H4 (cell line): ENCODE data around the gene WWOX. TPM values are rescaled to one million over a fixed set of nuclear protein-coding genes. Genes with fewer than 3 reads are reported as not detected.
A peak's percentile ranks its signal among the peaks of the same experiment; 100 is the strongest.

Experiments used
- DNase-seq: peaks from one replicate; pipeline ENCODE4 v3.0.0-alpha.2; 2015; ENCODE audit warnings: low spot score
- total RNA-seq: library from RNA; depleted of rRNA; stranded (reverse); fragments of >200 nt; shearing (Covaris generic); gene quantifications from 2 replicates; pipeline ENCODE4 v1.2.3, GENCODE V29; 2014

Gene WWOX
- total RNA-seq, 1 experiment from 2014 or later, result 25.4 TPM

DNA sequence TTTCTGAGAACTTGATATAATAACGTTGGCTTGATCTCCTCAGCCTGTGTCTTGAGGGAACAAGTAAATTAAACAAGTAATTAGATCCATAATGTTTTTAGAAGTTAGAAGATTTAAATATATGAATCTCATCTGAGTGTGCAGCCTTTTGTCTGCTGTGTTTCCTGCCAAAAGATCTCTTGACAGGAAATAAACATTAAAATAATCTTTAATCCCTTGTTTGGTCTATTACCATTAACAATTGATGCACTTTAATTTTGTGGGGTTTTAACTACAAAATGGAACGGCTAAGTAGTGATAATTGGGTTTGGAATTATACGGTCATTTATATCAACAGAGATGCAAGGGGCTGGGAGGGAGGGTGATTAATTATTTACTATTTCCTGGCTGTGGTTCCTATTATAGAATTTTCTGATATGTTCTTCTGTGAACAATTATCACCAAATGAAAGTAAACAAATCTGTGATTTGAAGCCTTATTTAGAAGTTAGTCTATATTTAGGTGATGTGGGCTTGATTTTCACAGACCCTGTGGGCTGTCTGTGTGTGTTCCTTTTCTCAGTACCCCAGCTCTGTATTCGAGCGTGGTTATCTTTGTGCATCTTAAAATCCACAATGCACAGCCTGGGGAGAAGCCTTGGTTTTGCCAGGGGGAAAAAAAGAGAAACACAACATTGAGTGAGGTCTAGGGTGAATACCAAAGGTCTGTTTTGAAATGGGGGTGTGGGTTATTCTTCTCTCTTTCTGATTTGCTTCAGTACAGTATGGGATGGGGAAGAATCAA is 556.1 kb downstream of the WWOX start:
- DNase-seq, result no peak

DNA sequence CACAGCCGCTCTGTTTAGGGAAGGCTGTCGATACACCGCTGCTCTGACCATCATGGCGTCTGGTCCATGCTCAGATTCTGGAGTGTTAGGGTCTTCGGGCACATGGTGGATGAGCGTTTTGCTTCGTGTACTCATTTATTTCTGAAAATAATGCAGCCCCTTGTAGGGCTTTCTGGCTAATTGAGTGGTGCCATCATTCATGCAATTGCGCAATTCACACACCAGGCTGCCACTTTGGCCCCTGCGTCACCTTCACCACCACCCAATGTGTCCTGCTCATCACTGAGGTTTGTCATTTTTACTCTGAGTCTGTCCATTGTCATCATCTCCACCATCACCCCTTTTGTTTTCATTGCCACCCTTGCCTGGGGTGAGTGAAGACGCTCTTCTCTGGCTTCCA is 557.4 kb downstream of the WWOX start:
- no peak for DNase-seq

- DNase-seq, result no peak
Observed at GRCh38 chr16:78659216-78659615, 559.8 kb downstream of the WWOX start.

DNA sequence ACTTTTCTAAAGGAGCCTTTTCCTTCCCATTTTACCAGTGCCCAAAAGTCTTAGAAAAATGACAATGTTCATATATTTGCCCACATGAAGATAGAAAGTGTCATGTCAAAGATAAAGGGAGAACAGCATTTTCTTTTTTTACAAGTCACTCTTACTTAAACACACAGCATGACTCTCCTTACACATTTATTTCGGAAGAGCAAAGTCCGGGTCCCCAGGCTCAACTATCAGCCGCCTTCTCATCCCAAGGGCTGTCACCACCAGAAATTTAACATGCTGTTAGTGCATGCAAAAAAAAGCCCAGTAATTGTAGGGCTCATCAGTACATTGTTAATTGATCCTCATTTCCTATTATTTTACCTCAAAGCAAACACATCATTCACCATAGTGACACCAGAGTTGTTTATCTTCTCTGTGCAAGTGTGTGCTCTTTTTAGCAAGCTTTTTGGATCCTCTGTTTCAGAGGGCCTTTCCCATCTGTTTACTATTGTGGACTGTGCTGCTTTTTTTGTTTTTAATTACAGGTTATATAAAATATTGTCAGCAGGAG is 560.3 kb downstream of the WWOX start:
- no peak for DNase-seq

DNA sequence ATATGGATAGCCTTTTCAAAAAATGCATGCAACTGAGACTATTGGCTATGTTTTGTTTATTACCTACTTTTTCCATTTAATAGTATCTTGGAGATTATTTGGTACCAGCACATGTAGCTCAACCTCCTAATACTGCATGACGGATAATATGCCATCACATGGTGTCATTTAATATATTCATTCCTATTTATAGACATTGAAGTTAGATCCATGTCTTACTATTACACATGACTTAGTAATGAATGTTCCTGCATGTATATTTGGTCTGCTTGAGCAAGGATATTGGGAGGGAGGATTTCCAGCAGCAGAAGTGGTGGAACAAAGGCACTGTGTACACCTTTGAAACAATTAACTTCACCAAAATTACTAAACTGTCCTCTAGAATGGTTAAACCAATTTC is 561.3 kb downstream of the WWOX start:
- DNase-seq, result no peak

DNA sequence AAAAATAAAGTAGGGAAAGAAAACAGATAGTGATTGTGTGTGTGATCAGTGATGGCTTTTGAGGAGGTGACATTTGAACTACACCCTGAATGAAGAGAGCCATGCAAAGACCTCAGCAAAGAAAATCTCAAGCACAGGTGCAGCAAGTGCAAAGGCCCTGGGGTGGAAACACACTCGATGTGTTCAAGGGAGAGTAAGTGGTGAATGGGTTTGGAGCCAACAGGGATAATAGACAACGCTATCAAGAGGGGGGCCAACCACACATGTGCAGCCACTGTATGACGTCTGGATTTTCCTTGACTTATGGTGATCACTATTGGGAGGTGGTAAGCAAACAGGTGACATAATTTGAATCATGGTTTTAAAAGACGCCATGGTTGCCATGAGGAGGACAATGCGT is 564.2 kb downstream of the WWOX start:
- DNase-seq, result no peak

- no peak for DNase-seq
Observed at GRCh38 chr16:78664811-78665772, 565.6 kb downstream of the WWOX start.

- DNase-seq, result no peak
Observed at GRCh38 chr16:78666318-78666717, 566.9 kb downstream of the WWOX start.

DNA sequence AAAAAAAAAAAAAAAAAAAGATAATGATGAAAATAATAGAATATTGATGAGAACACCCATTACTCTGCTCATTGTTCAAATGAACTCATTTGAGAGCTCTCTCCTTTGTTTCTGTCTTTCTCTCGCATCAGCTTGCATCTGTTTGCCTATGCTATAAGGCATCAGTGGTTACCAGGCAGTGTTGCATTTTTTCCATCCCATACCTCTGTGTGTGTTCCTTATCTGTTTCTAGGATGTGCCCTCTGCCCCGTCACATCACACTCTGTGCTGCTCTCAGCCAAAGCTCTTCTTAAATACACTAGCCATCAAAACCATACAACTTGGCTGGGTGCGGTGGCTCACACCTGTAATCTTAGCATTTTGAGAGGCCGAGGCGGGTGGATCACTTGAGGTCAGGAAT is 568.2 kb downstream of the WWOX start:
- no peak for DNase-seq

DNA sequence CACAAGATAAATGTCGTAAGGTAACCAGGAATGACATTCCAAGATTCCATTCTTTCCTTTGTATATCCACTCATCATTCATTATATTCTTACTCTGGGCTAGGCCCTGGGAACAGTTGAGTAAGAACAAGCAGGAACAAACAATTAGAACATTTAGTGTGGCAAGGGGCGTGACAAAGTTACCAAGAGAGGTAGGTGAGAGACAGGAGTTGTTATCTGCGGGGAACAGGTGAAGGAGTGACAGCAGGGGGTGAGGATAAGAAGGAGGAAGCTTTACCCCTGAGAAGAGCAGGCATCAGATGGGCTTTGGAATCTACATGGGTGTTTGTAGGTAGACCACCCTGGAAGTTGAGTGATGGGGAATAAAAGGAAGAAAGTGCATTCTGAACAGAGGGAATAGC is 568.9 kb downstream of the WWOX start:
- DNase-seq, result no peak

- no peak for DNase-seq
Observed at GRCh38 chr16:78669994-78670393, 570.5 kb downstream of the WWOX start.

DNA sequence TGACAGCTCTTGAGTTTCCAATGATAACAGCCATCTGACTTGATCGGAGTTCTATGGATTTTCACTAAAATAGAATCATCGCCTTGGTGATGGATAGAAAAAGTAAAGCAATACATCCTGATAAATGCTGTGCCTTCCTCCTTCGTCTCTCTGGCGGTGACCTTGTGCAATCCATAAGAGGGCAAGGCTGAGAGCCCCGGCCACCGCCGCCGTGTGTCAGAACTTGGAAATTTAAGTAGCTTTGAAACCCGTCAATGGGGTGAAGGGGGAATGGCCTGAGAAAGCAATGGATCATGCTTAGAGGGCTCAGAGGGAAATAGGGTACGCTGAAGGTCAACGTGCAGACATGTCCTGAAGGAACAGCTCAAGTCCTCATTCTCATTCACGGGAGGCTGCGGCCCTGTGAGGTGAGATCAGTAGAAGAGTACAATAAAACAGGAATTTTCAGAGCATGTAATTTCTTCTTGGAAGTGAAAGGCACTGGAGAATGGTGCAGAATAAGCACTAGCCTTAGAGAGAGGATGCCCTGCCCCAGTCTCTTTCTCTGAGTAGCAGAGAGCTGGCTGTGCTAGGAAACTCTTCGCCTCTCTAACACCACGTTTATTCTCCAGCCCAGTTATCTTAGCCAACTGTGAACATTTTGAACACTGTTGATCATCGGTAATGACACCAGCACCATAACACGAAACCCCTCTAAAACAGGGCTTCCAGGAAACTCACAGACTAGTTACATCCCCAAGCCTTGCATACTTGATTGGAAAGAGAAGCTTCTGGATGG is 573.5 kb downstream of the WWOX start:
- DNase-seq, result no peak

- no peak for DNase-seq
Observed at GRCh38 chr16:78673884-78674283, 574.4 kb downstream of the WWOX start.

GRCh38 chr16:78675312-78675711 is 575.9 kb downstream of the WWOX start:
- DNase-seq, result peak; percentile 84

- no peak for DNase-seq
Observed at GRCh38 chr16:78675951-78676792, 576.7 kb downstream of the WWOX start.

DNA sequence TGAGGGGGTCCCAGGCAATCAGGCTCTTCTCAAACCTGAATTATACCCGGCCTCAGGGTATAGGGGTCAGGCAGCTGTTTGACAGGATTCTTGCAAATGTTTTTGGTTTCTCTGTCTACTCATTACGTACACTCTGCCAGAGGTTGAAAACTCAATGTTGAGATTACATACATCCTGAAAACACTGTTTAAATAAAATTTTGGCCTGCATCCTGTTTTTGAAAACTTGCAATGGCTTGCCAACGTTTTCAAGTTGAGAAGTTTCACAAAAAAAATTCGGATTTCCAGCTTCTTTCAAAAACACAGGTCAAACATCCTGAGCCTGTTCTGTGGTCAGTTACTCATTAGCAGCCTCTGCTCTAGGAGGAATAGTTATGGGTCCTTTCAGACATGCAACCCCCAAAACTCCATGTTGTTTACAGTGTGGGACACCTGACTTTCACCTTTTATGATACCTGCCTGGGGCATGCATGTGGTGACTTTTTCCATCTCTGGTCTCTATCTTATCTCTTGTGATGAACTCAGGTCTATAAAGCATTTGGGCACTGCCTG is 577.8 kb downstream of the WWOX start:
- no peak for DNase-seq

DNA sequence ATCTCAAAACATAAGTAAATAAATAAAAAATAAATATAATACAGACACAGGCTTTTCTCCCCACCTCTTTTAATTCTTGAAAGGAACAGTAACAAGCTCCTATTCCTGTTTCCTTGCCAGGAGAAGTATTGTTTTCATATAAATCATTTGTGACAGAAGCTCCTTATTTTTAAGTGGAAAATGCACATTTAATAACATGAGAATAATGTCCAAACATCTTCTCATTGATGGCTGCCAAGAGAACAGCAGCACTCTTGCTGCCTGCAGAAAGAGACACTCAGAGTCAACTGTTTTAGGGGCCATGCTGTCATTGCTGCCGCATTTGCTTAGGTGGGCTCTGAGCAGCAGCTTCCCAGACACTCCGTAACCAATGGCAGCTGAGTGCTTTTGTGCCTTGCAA is 580.1 kb downstream of the WWOX start:
- DNase-seq, result no peak

- DNase-seq, result no peak
Observed at GRCh38 chr16:78681743-78682142, 582.3 kb downstream of the WWOX start.

DNA sequence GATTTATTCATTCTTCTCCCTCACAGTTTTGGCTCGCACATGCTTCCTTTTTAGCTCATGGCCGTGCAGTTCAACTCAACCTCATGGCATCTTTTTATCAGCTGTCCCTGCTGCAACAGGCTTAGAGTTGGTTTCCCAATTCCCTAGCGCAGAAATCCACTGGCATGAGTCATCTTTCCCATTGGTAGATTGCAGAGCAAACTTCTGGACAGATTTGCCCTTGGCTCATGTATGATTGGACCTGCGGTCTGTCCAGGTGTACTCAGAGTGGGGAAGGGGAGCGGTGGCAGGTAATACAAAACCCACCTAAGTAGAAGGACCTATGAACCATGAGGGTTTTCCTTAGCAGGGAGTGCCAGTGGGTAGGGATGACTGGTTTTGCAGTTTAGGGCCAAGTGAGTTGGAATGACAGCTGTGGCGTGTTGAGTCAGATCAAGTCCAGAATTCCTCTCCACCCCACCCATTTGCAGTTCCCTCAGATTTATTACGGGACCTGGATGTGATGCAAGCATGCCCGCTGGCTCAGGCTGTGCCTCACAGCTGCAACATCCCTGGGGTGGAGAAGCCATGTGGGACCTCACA is 584.7 kb downstream of the WWOX start:
- DNase-seq, result peak; percentile 87
